Cardiac muscle cell (in vitro differentiated cells and primary cell): ENCODE results near the gene FGFR1OP2. TPM values are rescaled to one million over a fixed set of nuclear protein-coding genes. Genes with fewer than 3 reads are reported as not detected.

Experiments used
- DNase-seq, 2 donors: peaks; one replicate each; pipeline versions ENCODE4 v3.0.0 to v3.0.0-alpha.2; 2010 to 2017; ENCODE audit warnings: low read depth in 1 of 2, low spot score in 1 of 2
- H3K27ac ChIP-seq: fragments of 200-600 bp; sonication (generic); 2 replicates; pipeline ENCODE4 v1.5.1; 2016
- H3K27me3 ChIP-seq: fragments of 200-600 bp; sonication (generic); 2 replicates; pipeline ENCODE4 v1.6.0; 2016; ENCODE audit warnings: control low read depth
- H3K36me3 ChIP-seq: fragments of 200-600 bp; sonication (generic); 2 replicates; pipeline ENCODE4 v1.5.1; 2016; ENCODE audit warnings: control low read depth
- H3K4me1 ChIP-seq: fragments of 200-600 bp; sonication (generic); 2 replicates; pipeline ENCODE4 v1.8.1; 2017; ENCODE audit warnings: low read depth, mild to moderate bottlenecking, mixed run types
- H3K4me3 ChIP-seq: fragments of 200-600 bp; sonication (generic); 2 replicates; pipeline ENCODE4 v1.5.1; 2016; ENCODE audit warnings: mild to moderate bottlenecking
- H3K9me3 ChIP-seq: fragments of 200-600 bp; sonication (generic); 2 replicates; pipeline ENCODE4 v1.5.1; 2017; ENCODE audit warnings: low read depth, mild to moderate bottlenecking, control low read depth
- CTCF ChIP-seq: IDR thresholded peaks from 2 replicates; pipeline ENCODE4 v1.5.1; 2012; ENCODE audit warnings: low read depth, mild to moderate bottlenecking, low read length
- polyA plus RNA-seq: library from polyadenylated mRNA; unstranded; fragments of >200 nt; fragmentation: Nextera tagmentation; extraction: Ambion mirVana; gene quantifications from 2 replicates; pipeline ENCODE4 v1.2.1, GENCODE V29; 2016
- total RNA-seq: library from RNA; depleted of rRNA; stranded (reverse); fragments of >200 nt; gene quantifications from 2 replicates; pipeline ENCODE4 v1.2.3, GENCODE V29; 2016

FGFR1OP2 gene
- total and polyA plus RNA-seq, 2 experiments from 2014 or later = 27.4 to 59.1 TPM

GRCh38 chr12:26928661-26929060 is 9.6 kb upstream of the FGFR1OP2 start:
- no peak overlapping the region for H3K27ac ChIP-seq
- H3K27me3 ChIP-seq = no peaks in the 10 kb centered on the region
- H3K36me3 ChIP-seq = peaks cover 33% of the 10 kb centered on the region
- no peaks in the 10 kb centered on the region for H3K4me1 ChIP-seq
- DNase-seq = no peak
- no peak for TF ChIP-seq CTCF
- no peaks in the 10 kb centered on the region for H3K9me3 ChIP-seq
- H3K4me3 ChIP-seq = no peak overlapping the region

- no peaks in the 10 kb centered on the region for H3K4me1 ChIP-seq
- no peak for TF ChIP-seq CTCF
- no peak overlapping the region for H3K27ac ChIP-seq
- no peaks in the 10 kb centered on the region for H3K9me3 ChIP-seq
- DNase-seq = no peak
- H3K27me3 ChIP-seq = no peaks in the 10 kb centered on the region
- no peak overlapping the region for H3K4me3 ChIP-seq
- H3K36me3 ChIP-seq = peaks cover 28% of the 10 kb centered on the region
These were observed 8.7 kb upstream of the FGFR1OP2 start for GRCh38 chr12:26929590-26929989.

- H3K4me3 ChIP-seq = no peak overlapping the region
These were observed 2.5 kb upstream of the FGFR1OP2 start for GRCh38 chr12:26935636-26936378.

GRCh38 chr12:26936559-26937442 is 1.5 kb upstream of the FGFR1OP2 start:
- DNase-seq = no peak
- Histone ChIP-seq H3K36me3 (no peaks in the 10 kb centered on the region), H3K9me3 (no peaks in the 10 kb centered on the region), H3K4me3 (peak overlapping the region; percentile 87), H3K27ac (peak overlapping the region; percentile 97), H3K4me1 (peaks cover 21% of the 10 kb centered on the region), H3K27me3 (no peaks in the 10 kb centered on the region)
- no peak for TF ChIP-seq CTCF

More at GRCh38 chr12:26935636-26936378, 2.5 kb upstream of the FGFR1OP2 start:
- H3K4me1 ChIP-seq = peaks cover 21% of the 10 kb centered on the region
- H3K9me3 ChIP-seq = no peaks in the 10 kb centered on the region
- no peak for TF ChIP-seq CTCF
- no peaks in the 10 kb centered on the region for H3K27me3 ChIP-seq
- no peak overlapping the region for H3K27ac ChIP-seq
- H3K36me3 ChIP-seq = no peaks in the 10 kb centered on the region
- DNase-seq = no peak

GRCh38 chr12:26937443-26937862 is 817 bp upstream of the FGFR1OP2 start:
- H3K36me3 ChIP-seq = no peaks in the 10 kb centered on the region
- no peaks in the 10 kb centered on the region for H3K9me3 ChIP-seq
- H3K27me3 ChIP-seq = no peaks in the 10 kb centered on the region
- no peak for DNase-seq
- TF ChIP-seq CTCF = no peak
- H3K4me3 ChIP-seq = peak overlapping the region; percentile 87
- H3K27ac ChIP-seq = peak overlapping the region; percentile 97
- H3K4me1 ChIP-seq = peaks cover 21% of the 10 kb centered on the region
